Measurements from ENCODE around the gene PAWR.

GRCh38 chr12:79601908-79602307 is 88.9 kb downstream of the PAWR start:
- TF ChIP-seq CEBPB (IDR thresholded peaks at IDR 0.05; ENCODE audit: borderline replicate concordance, low read depth, low read length) (peak; percentile 77), ZBTB46 (CRISPR knock-in tag; IDR thresholded peaks at IDR 0.05; ENCODE audit: borderline replicate concordance) (no peak), ZNF253 (CRISPR knock-in tag; IDR thresholded peaks at IDR 0.05; ENCODE audit: borderline replicate concordance) (no peak)
